SK-N-SH (cell line): ENCODE results near the gene HBP1. TPM values are rescaled to one million over a fixed set of nuclear protein-coding genes. Genes with fewer than 3 reads are reported as not detected.

Source experiments
- CTCF ChIA-PET: fragments of 300-600, 350-600 bp; formaldehyde crosslinking; extraction: SDS; loops from one replicate; lab custom pipeline; 2021; lab: Yijun Ruan, JAX
- POLR2A ChIA-PET: fragments of 350-600 bp; sonication (Branson Sonifier 250); formaldehyde crosslinking; extraction: SDS; loops from one replicate; lab custom pipeline; 2020; ENCODE audit warnings: antibody characterized with exemption, inconsistent platforms; lab: Yijun Ruan, JAX
- DNase-seq: peaks from one replicate; pipeline ENCODE4 v3.0.0; 2012
- H2AFZ ChIP-seq: fragments of 200-600 bp; sonication (generic); 2 replicates; pipeline ENCODE4 v1.8.1; 2016; ENCODE audit warnings: antibody characterized with exemption, mild to moderate bottlenecking, low read depth
- H3F3A ChIP-seq: fragments of 200-600 bp; sonication (generic); replicated peaks from 2 replicates; pipeline ENCODE3; 2016; ENCODE audit warnings: antibody characterized with exemption, mild to moderate bottlenecking; ENCODE audit not compliant: insufficient read depth
- H3K27ac ChIP-seq, 2 experiments: fragments of 200-500 bp in 1 of 2; fragments of 200-600 bp in 1 of 2; sonication (Bioruptor generic) in 1 of 2; sonication (generic), shearing (Covaris generic) in 1 of 2; 2 replicates each; pipeline versions ENCODE4 v1.5.1 to v1.6.1; 2014 to 2016; ENCODE audit warnings: low read depth in 2 of 2, inconsistent platforms in 1 of 2, low read length in 1 of 2, mild to moderate bottlenecking in 1 of 2, mixed read lengths in 1 of 2
- H3K27me3 ChIP-seq: fragments of 200-600 bp; sonication (generic), shearing (Covaris generic); 2 replicates; pipeline ENCODE4 v1.6.1; 2016; ENCODE audit warnings: mixed run types; ENCODE audit not compliant: insufficient read depth
- H3K36me3 ChIP-seq, 2 experiments: fragments of 200-500 bp in 1 of 2; fragments of 200-600 bp in 1 of 2; sonication (Bioruptor generic) in 1 of 2; sonication (generic) in 1 of 2; replicated peaks in 1 of 2; 2 replicates each; pipeline versions ENCODE3 to v1.5.1; 2014 to 2016; ENCODE audit warnings: low read length in 1 of 2, mild to moderate bottlenecking in 1 of 2; ENCODE audit not compliant: insufficient read depth in 2 of 2, control insufficient read depth in 1 of 2
- H3K4me1 ChIP-seq, 2 experiments: fragments of 200-500 bp in 1 of 2; fragments of 200-600 bp in 1 of 2; sonication (Bioruptor generic) in 1 of 2; sonication (generic), shearing (Covaris generic) in 1 of 2; 2 replicates each; pipeline versions ENCODE4 v1.5.1 to v1.6.1; 2014 to 2016; ENCODE audit warnings: low read depth in 1 of 2, low read length in 1 of 2, mixed run types in 1 of 2; ENCODE audit not compliant: insufficient read depth in 2 of 2, control insufficient read depth in 1 of 2
- H3K4me2 ChIP-seq: fragments of 200-600 bp; sonication (generic), shearing (Covaris generic); 2 replicates; pipeline ENCODE4 v1.6.1; 2017; ENCODE audit warnings: mixed run types
- H3K4me3 ChIP-seq, 2 experiments: fragments of 200-500 bp in 1 of 2; fragments of 200-600 bp in 1 of 2; sonication (Bioruptor generic) in 1 of 2; sonication (generic), shearing (Covaris generic) in 1 of 2; 2 replicates each; pipeline versions ENCODE4 v1.5.1 to v1.8.1; 2014 to 2016; ENCODE audit warnings: low read depth in 2 of 2, inconsistent platforms in 1 of 2, low read length in 1 of 2, mild to moderate bottlenecking in 1 of 2, mixed read lengths in 1 of 2, moderate library complexity in 1 of 2
- H3K79me2 ChIP-seq: fragments of 200-600 bp; sonication (generic); 2 replicates; pipeline ENCODE4 v1.8.1; 2017; ENCODE audit warnings: mild to moderate bottlenecking; ENCODE audit not compliant: insufficient read depth
- H3K9ac ChIP-seq: fragments of 200-600 bp; sonication (generic); 2 replicates; pipeline ENCODE4 v1.6.1; 2017; ENCODE audit warnings: mixed run types
- H3K9me2 ChIP-seq: fragments of 200-600 bp; sonication (generic); 2 replicates; pipeline ENCODE4 v1.6.1; 2017; ENCODE audit warnings: mixed run types
- H3K9me3 ChIP-seq: fragments of 200-600 bp; sonication (generic); 2 replicates; pipeline ENCODE4 v1.6.1; 2017; ENCODE audit warnings: mixed run types, mild to moderate bottlenecking, moderate library complexity
- H4K20me1 ChIP-seq: fragments of 200-600 bp; sonication (generic); 2 replicates; pipeline ENCODE4 v1.6.1; 2017; ENCODE audit warnings: mild to moderate bottlenecking, mixed run types; ENCODE audit not compliant: insufficient read depth
- CTCF ChIP-seq: fragments of 200-600 bp; sonication (generic); IDR thresholded peaks from 2 replicates; pipeline ENCODE4 v1.6.1; 2017; ENCODE audit warnings: antibody characterized with exemption, mild to moderate bottlenecking, moderate library complexity
- ELF1 ChIP-seq: IDR thresholded peaks from 2 replicates; pipeline ENCODE4 v1.4.0; 2012
- EP300 ChIP-seq, 2 experiments: IDR thresholded peaks; 2 replicates each; pipeline versions ENCODE4 v1.4.0 to v1.6.1; 2012; ENCODE audit warnings: borderline replicate concordance in 1 of 2, low read depth in 1 of 2, low read length in 1 of 2
- FOSL2 ChIP-seq: IDR thresholded peaks from 2 replicates; pipeline ENCODE4 v1.4.0; 2012; ENCODE audit warnings: low read depth, mild to moderate bottlenecking, moderate library complexity, borderline replicate concordance
- GABPA ChIP-seq: IDR thresholded peaks from 2 replicates; pipeline ENCODE4 v1.4.0; 2012; ENCODE audit warnings: low read depth, mild to moderate bottlenecking
- JUND ChIP-seq: IDR thresholded peaks from 2 replicates; pipeline ENCODE4 v1.4.0; 2012
- NFIC ChIP-seq: IDR thresholded peaks from 2 replicates; pipeline ENCODE4 v1.4.0; 2012; ENCODE audit warnings: borderline replicate concordance
- NRF1 ChIP-seq: IDR thresholded peaks from 2 replicates; pipeline ENCODE4 v1.6.1; 2012; ENCODE audit warnings: low read depth, mild to moderate bottlenecking, low read length
- POLR2AphosphoS5 ChIP-seq: IDR thresholded peaks from 2 replicates; pipeline ENCODE4 v1.6.1; 2012; ENCODE audit warnings: low read depth, low read length
- RAD21 ChIP-seq: IDR thresholded peaks from 2 replicates; pipeline ENCODE4 v1.6.1; 2012; ENCODE audit warnings: mild to moderate bottlenecking, low read length
- RFX5 ChIP-seq: IDR thresholded peaks from 2 replicates; pipeline ENCODE4 v1.6.1; 2012; ENCODE audit warnings: mild to moderate bottlenecking, improper control_type of control experiment, low read length
- SIN3A ChIP-seq: IDR thresholded peaks from 2 replicates; pipeline ENCODE4 v1.6.1; 2012; ENCODE audit warnings: low read depth, mild to moderate bottlenecking, low read length, moderate library complexity, borderline replicate concordance
- TAF1 ChIP-seq: IDR thresholded peaks from 2 replicates; pipeline ENCODE4 v1.6.1; 2012; ENCODE audit warnings: low read depth, mild to moderate bottlenecking, low read length, moderate library complexity, borderline replicate concordance
- TCF12 ChIP-seq: IDR thresholded peaks from 2 replicates; pipeline ENCODE4 v1.4.0; 2012
- WGBS: methylation state at CpG from one replicate; pipeline ENCODE4 v1.1.6; 2017; ENCODE audit warnings: low lambda C conversion rate; 5-methylcytosine and 5-hydroxymethylcytosine counted together
- polyA plus RNA-seq, 3 experiments: library from polyadenylated mRNA; depleted of rRNA; stranded (reverse); fragments of >200 nt; gene quantifications; 2 replicates each; pipeline ENCODE4 v1.2.3, GENCODE V29; 2012
- TF ChIP-seq, protein P1 (sequence below): IDR thresholded peaks from 2 replicates; pipeline ENCODE4 v1.6.1; 2012; ENCODE audit warnings: mild to moderate bottlenecking, low read depth, low read length, moderate library complexity

Gene HBP1
- polyA plus RNA-seq, 1 of the 3 experiments (the other 2 are of a cell fraction), result 27.2 TPM

DNA sequence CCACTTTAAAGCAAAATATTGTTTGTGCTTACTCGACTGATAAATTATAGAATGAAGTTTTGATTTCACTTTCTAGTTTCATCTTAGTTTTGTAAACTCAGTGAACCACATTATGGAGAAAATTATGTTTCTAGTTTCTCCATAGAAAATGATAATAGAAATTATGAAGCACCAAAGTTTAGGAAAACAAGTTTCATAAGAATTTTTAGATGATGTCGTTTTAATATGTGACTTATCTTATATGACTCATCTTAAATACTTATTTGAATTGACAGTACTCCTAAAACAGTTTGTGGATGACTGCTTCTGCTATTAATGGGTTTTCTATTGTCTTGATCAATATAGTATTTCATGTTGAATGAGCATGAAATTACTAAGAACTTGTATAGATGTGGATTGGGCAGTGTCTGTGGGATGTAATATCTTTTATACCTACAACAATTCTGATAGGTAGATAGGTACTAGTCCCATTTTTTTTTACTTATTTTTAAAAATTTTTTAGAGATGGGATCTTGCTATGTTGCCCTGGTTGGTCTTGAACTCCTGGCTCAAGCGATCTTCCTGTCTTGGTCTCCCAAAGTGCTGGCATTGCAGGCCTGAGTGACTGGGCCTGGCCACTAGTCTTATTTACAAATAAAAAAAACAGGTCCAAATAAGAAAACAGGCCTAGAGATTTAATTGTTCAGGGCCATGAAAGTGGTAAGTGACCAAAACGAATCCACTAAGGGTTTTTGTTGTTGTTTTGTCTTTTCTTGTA, 3.7 kb downstream of the HBP1 start:
- H3K27ac ChIP-seq, result no peak overlapping the region
- H3K79me2 ChIP-seq, result peaks cover 76% of the 10 kb centered on the region
- no peak overlapping the region for H2AFZ ChIP-seq
- no peak overlapping the region for H3K4me3 ChIP-seq
- peaks cover 17% of the 10 kb centered on the region for H3F3A ChIP-seq
- H3K36me3 ChIP-seq, result peaks cover 9 to 16% of the 10 kb centered on the region in 2 experiments
- WGBS, result 82% methylated on average over 4 of the region's 4 CpGs
- no peak for DNase-seq
- ChIA-PET POLR2A (no interaction called here), CTCF (interaction anchor here (1.5 to 6.3 kb wide), 3 partner anchors 10 to 23 kb away, joined by 3 to 77 read pairs (median 5); no protein-coding TSS in a partner anchor)
- TF ChIP-seq RFX5 (no peak), NFIC (no peak), TAF1 (no peak), POLR2AphosphoS5 (no peak), TCF12 (no peak), EP300 (IDR thresholded peaks at IDR 0.05; ENCODE audit: borderline replicate concordance in 1 of 2, low read depth in 1 of 2, low read length in 1 of 2) (no peak), GABPA (no peak), NRF1 (no peak), SIN3A (no peak), ELF1 (no peak), FOSL2 (no peak), JUND (no peak), CTCF (no peak), RAD21 (no peak)
- TF ChIP-seq, protein P1, sequence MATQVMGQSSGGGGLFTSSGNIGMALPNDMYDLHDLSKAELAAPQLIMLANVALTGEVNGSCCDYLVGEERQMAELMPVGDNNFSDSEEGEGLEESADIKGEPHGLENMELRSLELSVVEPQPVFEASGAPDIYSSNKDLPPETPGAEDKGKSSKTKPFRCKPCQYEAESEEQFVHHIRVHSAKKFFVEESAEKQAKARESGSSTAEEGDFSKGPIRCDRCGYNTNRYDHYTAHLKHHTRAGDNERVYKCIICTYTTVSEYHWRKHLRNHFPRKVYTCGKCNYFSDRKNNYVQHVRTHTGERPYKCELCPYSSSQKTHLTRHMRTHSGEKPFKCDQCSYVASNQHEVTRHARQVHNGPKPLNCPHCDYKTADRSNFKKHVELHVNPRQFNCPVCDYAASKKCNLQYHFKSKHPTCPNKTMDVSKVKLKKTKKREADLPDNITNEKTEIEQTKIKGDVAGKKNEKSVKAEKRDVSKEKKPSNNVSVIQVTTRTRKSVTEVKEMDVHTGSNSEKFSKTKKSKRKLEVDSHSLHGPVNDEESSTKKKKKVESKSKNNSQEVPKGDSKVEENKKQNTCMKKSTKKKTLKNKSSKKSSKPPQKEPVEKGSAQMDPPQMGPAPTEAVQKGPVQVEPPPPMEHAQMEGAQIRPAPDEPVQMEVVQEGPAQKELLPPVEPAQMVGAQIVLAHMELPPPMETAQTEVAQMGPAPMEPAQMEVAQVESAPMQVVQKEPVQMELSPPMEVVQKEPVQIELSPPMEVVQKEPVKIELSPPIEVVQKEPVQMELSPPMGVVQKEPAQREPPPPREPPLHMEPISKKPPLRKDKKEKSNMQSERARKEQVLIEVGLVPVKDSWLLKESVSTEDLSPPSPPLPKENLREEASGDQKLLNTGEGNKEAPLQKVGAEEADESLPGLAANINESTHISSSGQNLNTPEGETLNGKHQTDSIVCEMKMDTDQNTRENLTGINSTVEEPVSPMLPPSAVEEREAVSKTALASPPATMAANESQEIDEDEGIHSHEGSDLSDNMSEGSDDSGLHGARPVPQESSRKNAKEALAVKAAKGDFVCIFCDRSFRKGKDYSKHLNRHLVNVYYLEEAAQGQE, result no peak
- H3K9me2 ChIP-seq, result no peaks in the 10 kb centered on the region
- H3K4me2 ChIP-seq, result no peak overlapping the region
- no peaks in the 10 kb centered on the region for H3K27me3 ChIP-seq
- peaks cover 0 to 10% of the 10 kb centered on the region in 2 experiments; a peak in 2 of 4 replicates for H3K4me1 ChIP-seq
- no peak overlapping the region for H3K9ac ChIP-seq
- peaks cover 74% of the 10 kb centered on the region for H4K20me1 ChIP-seq
- H3K9me3 ChIP-seq, result no peaks in the 10 kb centered on the region
